Effector memory CD4-positive, alpha-beta T cell (primary cell): ENCODE measurements around the gene TEK.

Source experiments
- DNase-seq, 3 donors: peaks; one replicate each; pipeline ENCODE4 v3.0.0-alpha.2; 2020
- H3K27ac ChIP-seq: 2 replicates; pipeline ENCODE4 v1.7.0; 2013; ENCODE audit warnings: mild to moderate bottlenecking, low read length, moderate library complexity; ENCODE audit not compliant: insufficient read depth, poor library complexity, severe bottlenecking
- H3K27me3 ChIP-seq: replicated peaks from 2 replicates; pipeline ENCODE4 v1.7.0; 2013; ENCODE audit warnings: mild to moderate bottlenecking, low read length; ENCODE audit not compliant: insufficient read depth, control insufficient read depth, poor library complexity, severe bottlenecking
- H3K36me3 ChIP-seq: 2 replicates; pipeline ENCODE4 v1.7.0; 2013; ENCODE audit warnings: mild to moderate bottlenecking, low read length, moderate library complexity; ENCODE audit not compliant: control insufficient read depth, insufficient read depth
- H3K4me1 ChIP-seq: 2 replicates; pipeline ENCODE4 v1.7.0; 2013; ENCODE audit warnings: low read length, mild to moderate bottlenecking; ENCODE audit not compliant: control insufficient read depth, insufficient read depth, poor library complexity, severe bottlenecking
- H3K4me3 ChIP-seq: 2 replicates; pipeline ENCODE4 v1.7.0; 2013; ENCODE audit warnings: low read length, low read depth, mild to moderate bottlenecking; ENCODE audit not compliant: insufficient read depth, poor library complexity, severe bottlenecking
- H3K9me3 ChIP-seq: 2 replicates; pipeline ENCODE4 v1.7.0; 2013; ENCODE audit warnings: mild to moderate bottlenecking, low read length, moderate library complexity; ENCODE audit not compliant: control insufficient read depth

Gene TEK

GRCh38 chr9:27117489-27118135, 8.6 kb downstream of the TEK start:
- no peak overlapping the region for H3K4me3 ChIP-seq
- no peak for DNase-seq

GRCh38 chr9:27118916-27119315, 9.9 kb downstream of the TEK start:
- DNase-seq = no peak
- no peaks in the 10 kb centered on the region for H3K36me3 ChIP-seq
- no peak overlapping the region for H3K4me3 ChIP-seq
- H3K9me3 ChIP-seq = no peaks in the 10 kb centered on the region
- H3K4me1 ChIP-seq = no peaks in the 10 kb centered on the region
- no peak overlapping the region for H3K27ac ChIP-seq
- H3K27me3 ChIP-seq = no peaks in the 10 kb centered on the region

More at GRCh38 chr9:27117489-27118135, 8.6 kb downstream of the TEK start:
- H3K36me3 ChIP-seq = no peaks in the 10 kb centered on the region
- no peaks in the 10 kb centered on the region for H3K9me3 ChIP-seq
- H3K27ac ChIP-seq = no peak overlapping the region
- no peaks in the 10 kb centered on the region for H3K4me1 ChIP-seq
- H3K27me3 ChIP-seq = no peaks in the 10 kb centered on the region

DNA sequence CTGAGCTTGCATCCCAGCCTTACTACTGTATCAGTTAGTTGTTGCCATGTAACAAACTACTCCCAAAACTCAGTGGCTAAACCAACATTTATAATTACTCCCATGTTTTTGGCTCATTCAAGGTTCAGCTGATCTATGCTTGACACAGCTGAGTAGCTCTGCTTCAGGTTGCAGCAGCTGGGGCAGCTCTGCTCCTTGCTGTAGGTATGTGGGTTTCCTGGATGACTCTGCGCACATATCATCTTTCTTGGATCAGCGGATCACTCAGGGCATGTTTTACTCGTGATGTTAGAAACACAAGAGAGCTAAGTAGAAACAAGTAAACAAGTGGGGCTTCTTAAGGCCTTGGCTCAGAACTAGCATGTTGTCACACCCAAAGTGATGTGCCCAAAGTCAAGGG, 15.1 kb downstream of the TEK start:
- no peak overlapping the region for H3K27ac ChIP-seq
- H3K4me1 ChIP-seq = no peaks in the 10 kb centered on the region
- no peak for DNase-seq
- no peak overlapping the region for H3K4me3 ChIP-seq
- H3K27me3 ChIP-seq = no peaks in the 10 kb centered on the region
- H3K9me3 ChIP-seq = no peaks in the 10 kb centered on the region
- no peaks in the 10 kb centered on the region for H3K36me3 ChIP-seq

DNA sequence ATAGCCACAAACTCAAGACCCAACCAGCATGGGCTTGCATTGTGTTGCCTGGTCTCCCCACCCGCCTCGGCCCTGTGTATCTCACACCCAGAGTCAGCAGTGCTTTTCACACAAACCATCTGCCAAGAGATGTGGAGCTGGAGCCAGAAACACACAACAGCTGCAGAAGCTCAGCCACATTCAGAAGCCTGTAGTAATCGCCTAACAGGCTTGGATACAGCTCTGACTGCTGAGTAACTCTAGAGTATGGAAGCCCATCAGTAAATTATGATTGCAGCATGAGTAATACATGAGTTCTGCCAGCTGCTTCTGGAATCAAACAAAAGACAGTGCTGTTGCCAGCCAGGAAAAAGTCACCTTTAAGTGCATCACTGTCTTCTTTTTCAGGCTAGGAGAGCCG, 16.0 kb downstream of the TEK start:
- no peak for DNase-seq
- H3K27ac ChIP-seq = no peak overlapping the region
- no peak overlapping the region for H3K4me3 ChIP-seq
- H3K27me3 ChIP-seq = no peaks in the 10 kb centered on the region
- no peaks in the 10 kb centered on the region for H3K36me3 ChIP-seq
- H3K9me3 ChIP-seq = no peaks in the 10 kb centered on the region
- H3K4me1 ChIP-seq = no peaks in the 10 kb centered on the region

GRCh38 chr9:27125936-27126335, 16.9 kb downstream of the TEK start:
- H3K4me1 ChIP-seq = no peaks in the 10 kb centered on the region
- H3K36me3 ChIP-seq = no peaks in the 10 kb centered on the region
- H3K27me3 ChIP-seq = no peaks in the 10 kb centered on the region
- DNase-seq = no peak
- H3K27ac ChIP-seq = no peak overlapping the region
- no peak overlapping the region for H3K4me3 ChIP-seq
- H3K9me3 ChIP-seq = no peaks in the 10 kb centered on the region

GRCh38 chr9:27126670-27127069, 17.6 kb downstream of the TEK start:
- DNase-seq = no peak
- Histone ChIP-seq H3K36me3 (no peaks in the 10 kb centered on the region), H3K4me1 (no peaks in the 10 kb centered on the region), H3K27me3 (no peaks in the 10 kb centered on the region), H3K27ac (no peak overlapping the region), H3K4me3 (no peak overlapping the region), H3K9me3 (no peaks in the 10 kb centered on the region)

DNA sequence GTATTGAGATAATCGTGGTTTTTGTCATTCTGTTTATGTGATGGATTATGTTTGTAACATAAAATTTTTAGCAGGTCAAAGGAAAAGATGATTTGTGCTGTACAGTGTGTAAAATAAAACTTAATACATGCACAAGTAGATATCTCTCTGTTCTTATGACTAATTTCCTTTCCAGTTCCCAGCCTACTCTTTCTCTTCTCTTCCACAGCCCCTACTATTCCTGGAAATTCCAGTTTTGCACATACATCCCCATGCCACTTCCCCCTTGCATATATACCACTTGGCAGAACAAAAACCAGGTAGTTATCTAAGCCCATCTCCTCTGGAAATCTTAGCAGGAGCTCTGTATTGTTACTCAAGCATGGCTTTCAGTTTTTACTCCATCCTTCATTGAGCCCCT, 20.2 kb downstream of the TEK start:
- no peaks in the 10 kb centered on the region for H3K36me3 ChIP-seq
- no peaks in the 10 kb centered on the region for H3K27me3 ChIP-seq
- no peak overlapping the region for H3K4me3 ChIP-seq
- no peaks in the 10 kb centered on the region for H3K9me3 ChIP-seq
- H3K27ac ChIP-seq = no peak overlapping the region
- no peaks in the 10 kb centered on the region for H3K4me1 ChIP-seq
- no peak for DNase-seq

- Histone ChIP-seq H3K9me3 (no peaks in the 10 kb centered on the region), H3K36me3 (no peaks in the 10 kb centered on the region), H3K27me3 (no peaks in the 10 kb centered on the region), H3K4me3 (no peak overlapping the region), H3K4me1 (no peaks in the 10 kb centered on the region), H3K27ac (no peak overlapping the region)
- DNase-seq = no peak
These were observed 22.7 kb downstream of the TEK start for GRCh38 chr9:27131731-27132130.

DNA sequence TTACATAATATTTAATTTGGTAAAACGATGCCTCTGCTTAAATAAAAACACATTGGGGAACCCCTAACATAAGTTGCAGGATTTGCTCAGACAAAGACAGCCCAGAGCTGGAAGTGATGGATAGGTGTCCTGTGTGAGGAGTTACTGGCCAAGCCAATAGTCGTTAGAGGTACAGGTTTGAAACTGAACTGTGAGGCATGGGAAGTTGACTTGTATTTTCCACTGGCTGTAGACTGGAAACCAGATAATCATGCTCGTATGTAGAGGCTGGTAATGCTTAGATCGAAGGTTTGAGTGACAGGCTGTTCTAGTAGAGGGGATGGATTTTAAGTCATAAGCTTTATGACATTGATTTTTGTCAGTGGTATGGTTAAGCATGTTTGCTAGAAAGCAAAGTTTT, 24.8 kb downstream of the TEK start:
- no peaks in the 10 kb centered on the region for H3K36me3 ChIP-seq
- H3K27ac ChIP-seq = no peak overlapping the region
- no peak for DNase-seq
- H3K4me3 ChIP-seq = no peak overlapping the region
- H3K27me3 ChIP-seq = no peaks in the 10 kb centered on the region
- H3K9me3 ChIP-seq = no peaks in the 10 kb centered on the region
- H3K4me1 ChIP-seq = no peaks in the 10 kb centered on the region

GRCh38 chr9:27142299-27142930, 33.4 kb downstream of the TEK start:
- H3K27ac ChIP-seq = no peak overlapping the region
- DNase-seq = no peak
- no peaks in the 10 kb centered on the region for H3K27me3 ChIP-seq
- H3K36me3 ChIP-seq = no peaks in the 10 kb centered on the region
- no peaks in the 10 kb centered on the region for H3K4me1 ChIP-seq
- H3K9me3 ChIP-seq = no peaks in the 10 kb centered on the region
- H3K4me3 ChIP-seq = no peak overlapping the region
